HG02571 (cell line): Measurements from ENCODE around the gene ACBD3.

Experiments
- ATAC-seq: cut with Tn5 transposase; IDR thresholded peaks from one replicate; pipeline ENCODE4 v1.9.1; 2021; ENCODE audit warnings: mild to moderate bottlenecking, moderate library complexity; ENCODE audit not compliant: unreplicated experiment

Gene ACBD3

GRCh38 chr1:226116673-226117072, 69.9 kb downstream of the ACBD3 start:
- ATAC-seq = no peak

GRCh38 chr1:226112626-226113025, 73.9 kb downstream of the ACBD3 start:
- ATAC-seq = no peak

- no peak for ATAC-seq
Measured at GRCh38 chr1:226111883-226112261, 74.7 kb downstream of the ACBD3 start.

GRCh38 chr1:226111098-226111882, 75.3 kb downstream of the ACBD3 start:
- ATAC-seq = no peak

- peak; percentile 72 for ATAC-seq
Measured at GRCh38 chr1:226110249-226111097, 76.1 kb downstream of the ACBD3 start.

GRCh38 chr1:226109829-226110248, 76.7 kb downstream of the ACBD3 start:
- ATAC-seq = peak; percentile 71

- ATAC-seq = peak; percentile 17
Measured at GRCh38 chr1:226108935-226109828, 77.4 kb downstream of the ACBD3 start.

- ATAC-seq = no peak
Measured at GRCh38 chr1:226107471-226108460, 78.8 kb downstream of the ACBD3 start.

GRCh38 chr1:226104671-226105121, 81.8 kb downstream of the ACBD3 start:
- no peak for ATAC-seq

- ATAC-seq = no peak
Measured at GRCh38 chr1:226100436-226101391, 85.8 kb downstream of the ACBD3 start.

- ATAC-seq = no peak
Measured at GRCh38 chr1:226098870-226099835, 87.4 kb downstream of the ACBD3 start.

GRCh38 chr1:226097866-226098625, 88.5 kb downstream of the ACBD3 start:
- no peak for ATAC-seq

GRCh38 chr1:226095286-226095685, 91.3 kb downstream of the ACBD3 start:
- ATAC-seq = no peak
